ENCODE data around the gene TCHP.

The TCHP gene

DNA sequence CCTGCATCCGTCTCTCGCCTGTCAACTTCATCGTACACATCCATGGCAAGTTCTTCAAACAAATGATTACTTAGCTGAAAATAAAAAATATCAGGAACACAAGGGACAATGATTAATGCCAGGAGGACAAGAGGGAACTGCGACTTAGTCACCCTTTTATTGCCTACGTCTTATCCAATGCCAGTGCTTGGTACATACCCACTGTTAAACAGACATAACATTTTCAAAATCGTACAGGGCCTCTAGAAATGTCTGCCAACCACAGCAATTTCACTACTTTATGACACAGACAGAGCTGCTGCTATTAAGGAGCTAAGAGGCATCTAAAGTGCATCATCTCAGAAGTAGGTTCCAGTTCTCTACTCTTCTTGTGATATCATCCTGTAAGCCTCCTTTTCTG, 61.5 kb downstream of the TCHP start:
- no peak overlapping the region for H3K4me3 ChIP-seq (ENCODE audit: low read depth, low read length)
- in situ Hi-C loops (cut with HindIII; ENCODE audit: low sequenced_read_pairs), result no loop called here
- DNase-seq (ENCODE audit: low read depth, low spot score), result peak; percentile 53
- TF ChIP-seq, protein P1, sequence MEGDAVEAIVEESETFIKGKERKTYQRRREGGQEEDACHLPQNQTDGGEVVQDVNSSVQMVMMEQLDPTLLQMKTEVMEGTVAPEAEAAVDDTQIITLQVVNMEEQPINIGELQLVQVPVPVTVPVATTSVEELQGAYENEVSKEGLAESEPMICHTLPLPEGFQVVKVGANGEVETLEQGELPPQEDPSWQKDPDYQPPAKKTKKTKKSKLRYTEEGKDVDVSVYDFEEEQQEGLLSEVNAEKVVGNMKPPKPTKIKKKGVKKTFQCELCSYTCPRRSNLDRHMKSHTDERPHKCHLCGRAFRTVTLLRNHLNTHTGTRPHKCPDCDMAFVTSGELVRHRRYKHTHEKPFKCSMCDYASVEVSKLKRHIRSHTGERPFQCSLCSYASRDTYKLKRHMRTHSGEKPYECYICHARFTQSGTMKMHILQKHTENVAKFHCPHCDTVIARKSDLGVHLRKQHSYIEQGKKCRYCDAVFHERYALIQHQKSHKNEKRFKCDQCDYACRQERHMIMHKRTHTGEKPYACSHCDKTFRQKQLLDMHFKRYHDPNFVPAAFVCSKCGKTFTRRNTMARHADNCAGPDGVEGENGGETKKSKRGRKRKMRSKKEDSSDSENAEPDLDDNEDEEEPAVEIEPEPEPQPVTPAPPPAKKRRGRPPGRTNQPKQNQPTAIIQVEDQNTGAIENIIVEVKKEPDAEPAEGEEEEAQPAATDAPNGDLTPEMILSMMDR (IDR thresholded peaks at IDR 0.05; ENCODE audit: low read depth, low read length), result no peak

DNA sequence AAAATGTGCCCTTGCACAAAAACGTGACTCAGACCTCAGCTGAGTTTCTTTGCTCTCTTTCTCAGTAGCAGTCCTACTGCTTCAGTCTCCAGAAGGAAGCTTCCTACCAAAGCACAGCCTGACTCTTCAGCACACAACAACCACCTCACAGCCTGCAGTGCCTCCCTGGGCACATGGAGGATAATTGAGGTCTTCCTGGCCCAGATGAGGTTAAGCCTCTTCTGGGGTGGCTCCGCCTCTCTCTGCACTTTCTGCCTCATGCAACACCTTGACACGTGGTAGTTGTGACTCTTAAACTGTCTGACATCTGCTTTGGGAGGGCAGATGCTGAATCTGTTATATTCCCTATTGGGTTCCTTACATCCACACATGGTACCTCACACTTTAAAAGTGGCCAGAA, 62.3 kb downstream of the TCHP start:
- TF ChIP-seq, protein P1 (IDR thresholded peaks at IDR 0.05; ENCODE audit: low read depth, low read length), result no peak
- DNase-seq (ENCODE audit: low read depth, low spot score), result no peak
- in situ Hi-C loops (cut with HindIII; ENCODE audit: low sequenced_read_pairs), result no loop called here
- H3K4me3 ChIP-seq (ENCODE audit: low read depth, low read length), result no peak overlapping the region

DNA sequence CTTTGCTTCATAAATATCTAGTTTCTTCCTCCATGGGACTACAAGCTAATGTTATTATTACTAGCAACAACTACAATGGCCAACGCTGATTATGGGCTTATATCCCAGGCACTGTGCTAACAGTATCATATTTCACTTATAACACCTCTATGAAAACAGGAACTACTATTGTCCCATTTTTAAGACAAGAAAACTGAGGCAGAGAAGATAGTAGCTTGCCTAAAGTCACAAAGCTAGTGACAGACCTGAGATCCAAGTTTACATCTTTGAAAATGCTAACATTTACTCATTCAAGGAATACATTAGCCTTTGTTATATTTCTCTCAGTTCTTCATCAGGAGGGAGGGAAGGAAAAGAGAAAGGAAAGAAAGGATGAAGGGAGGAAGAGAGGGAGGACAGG, 63.3 kb downstream of the TCHP start:
- in situ Hi-C loops (cut with HindIII; ENCODE audit: low sequenced_read_pairs), result no loop called here
- TF ChIP-seq, protein P1 (IDR thresholded peaks at IDR 0.05; ENCODE audit: low read depth, low read length), result no peak

DNA sequence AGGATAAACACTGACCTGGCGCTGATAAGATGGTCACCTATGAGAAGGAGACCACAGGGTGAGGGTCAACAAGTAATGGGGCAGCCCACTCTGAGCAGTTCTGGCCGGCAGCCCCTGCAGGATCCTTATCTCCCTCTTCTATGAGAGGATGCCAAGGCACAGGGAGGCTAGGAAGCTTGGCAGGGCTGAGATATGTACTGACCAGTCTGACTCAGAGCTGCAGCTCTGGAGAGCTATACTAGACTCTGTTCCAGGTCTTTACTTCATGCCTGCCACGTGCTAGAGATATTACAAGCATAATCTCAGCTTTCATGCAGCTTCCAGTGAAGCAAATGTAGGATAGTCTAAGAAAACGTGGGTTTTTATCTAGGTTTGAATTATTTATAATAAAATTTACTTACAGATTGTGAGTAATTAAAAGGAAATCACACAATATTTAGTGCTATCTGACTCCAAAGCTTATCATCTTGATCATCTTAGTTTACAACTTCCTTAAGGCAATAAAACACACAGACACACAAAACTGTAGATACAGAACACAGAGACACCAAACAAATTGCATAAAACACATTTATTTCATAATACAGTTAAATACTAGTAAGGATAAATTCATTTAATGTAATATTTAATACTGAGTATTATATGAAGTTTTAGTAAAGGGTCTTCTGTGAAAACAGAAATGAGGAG, 63.8 kb downstream of the TCHP start:
- peak; percentile 48 for DNase-seq (ENCODE audit: low read depth, low spot score)
- in situ Hi-C loops (cut with HindIII; ENCODE audit: low sequenced_read_pairs), result no loop called here
- H3K4me3 ChIP-seq (ENCODE audit: low read depth, low read length), result no peak overlapping the region
- TF ChIP-seq, protein P1 (IDR thresholded peaks at IDR 0.05; ENCODE audit: low read depth, low read length), result no peak

More for the DNA sequence above, 63.3 kb downstream of the TCHP start:
- no peak for DNase-seq (ENCODE audit: low read depth, low spot score)
- H3K4me3 ChIP-seq (ENCODE audit: low read depth, low read length), result no peak overlapping the region

DNA sequence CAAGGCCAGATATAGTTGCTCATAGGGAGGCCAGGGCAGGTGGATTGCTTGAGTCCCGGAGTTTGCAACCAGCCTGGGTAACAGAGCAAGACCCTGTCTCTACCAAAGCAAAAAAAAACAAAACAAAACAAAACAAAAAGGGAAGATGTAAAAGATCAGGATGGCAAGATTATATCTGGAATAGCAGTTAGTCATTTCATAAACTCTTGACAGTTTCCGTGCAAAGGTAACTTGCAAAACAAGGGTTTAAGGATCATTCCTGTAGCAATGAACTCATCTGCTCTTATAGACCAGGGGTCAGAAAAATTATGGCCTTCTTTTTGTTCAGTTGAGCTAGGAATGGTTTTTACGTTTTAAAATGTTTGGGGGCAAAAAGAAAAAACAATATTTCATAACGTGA, 66.5 kb downstream of the TCHP start:
- DNase-seq (ENCODE audit: low read depth, low spot score), result no peak
- TF ChIP-seq, protein P1 (IDR thresholded peaks at IDR 0.05; ENCODE audit: low read depth, low read length), result no peak
- in situ Hi-C loops (cut with HindIII; ENCODE audit: low sequenced_read_pairs), result no loop called here
- H3K4me3 ChIP-seq (ENCODE audit: low read depth, low read length), result no peak overlapping the region

DNA sequence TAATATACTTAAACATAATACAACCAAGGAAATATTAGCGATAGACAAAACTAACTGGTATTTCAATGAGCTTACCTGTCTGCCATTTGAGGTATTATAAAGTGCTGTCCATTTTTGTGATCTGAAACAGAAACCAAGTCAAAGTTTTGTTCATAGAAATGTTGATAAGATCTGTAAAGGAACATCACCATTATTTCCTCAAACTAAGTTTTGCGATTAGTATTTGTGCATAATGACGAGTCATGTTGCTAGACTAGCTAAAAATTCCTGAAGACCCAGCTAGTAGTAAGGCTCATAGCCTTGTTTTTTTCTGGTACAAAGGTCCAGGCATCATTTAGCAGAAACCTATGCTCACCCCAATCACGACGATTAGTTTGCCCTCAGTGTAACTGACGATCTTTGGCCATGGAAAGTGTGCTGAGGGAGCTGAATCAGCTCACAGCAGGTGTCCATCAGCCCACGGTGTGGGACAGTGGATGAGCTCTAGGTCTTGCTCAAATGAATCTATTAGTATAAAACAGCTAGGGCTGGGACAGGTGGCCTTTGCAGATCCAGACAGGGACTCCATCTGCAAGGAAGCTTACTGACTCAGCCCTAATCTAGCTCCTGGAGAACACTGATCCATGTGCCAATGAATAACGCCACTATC, 67.4 kb downstream of the TCHP start:
- in situ Hi-C loops (cut with HindIII; ENCODE audit: low sequenced_read_pairs), result no loop called here
- TF ChIP-seq, protein P1 (IDR thresholded peaks at IDR 0.05; ENCODE audit: low read depth, low read length), result no peak
- DNase-seq (ENCODE audit: low read depth, low spot score), result no peak
- no peak overlapping the region for H3K4me3 ChIP-seq (ENCODE audit: low read depth, low read length)
